HG03135 (cell line): ENCODE data around the gene PRKCE.

ENCODE experiments used
- ATAC-seq: cut with Tn5 transposase; IDR thresholded peaks from one replicate; pipeline ENCODE4 v1.9.1; 2021; ENCODE audit warnings: mild to moderate bottlenecking, moderate library complexity; ENCODE audit not compliant: unreplicated experiment

The PRKCE gene

GRCh38 chr2:45651415-45652089, at the start of gene PRKCE:
PRKCE (plus strand) TSS chr2:45651675.
- ATAC-seq, result peak; percentile 18

DNA sequence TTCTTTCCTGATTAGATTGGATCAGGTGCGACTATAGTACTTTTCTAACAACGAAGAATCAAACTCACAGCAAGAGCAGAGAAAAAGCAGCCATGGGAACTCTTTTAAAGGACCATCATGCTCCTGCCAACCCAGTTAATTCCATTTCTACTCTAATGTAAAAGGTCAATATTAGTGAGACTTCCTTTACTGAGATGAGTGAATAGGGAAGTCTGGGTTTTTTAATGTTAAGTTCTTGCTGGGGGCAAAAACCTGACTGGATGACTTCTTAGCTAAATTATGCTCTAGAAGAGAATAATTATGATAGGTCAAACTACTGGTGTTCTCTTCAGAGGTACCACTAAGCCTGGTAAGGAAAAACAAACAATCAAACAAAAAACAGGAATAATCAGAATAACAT, 48.9 kb upstream of the PRKCE start:
- no peak for ATAC-seq

- no peak for ATAC-seq
Observed at GRCh38 chr2:45605116-45605515, 46.4 kb upstream of the PRKCE start.

- no peak for ATAC-seq
Observed at GRCh38 chr2:45606796-45607195, 44.7 kb upstream of the PRKCE start.

DNA sequence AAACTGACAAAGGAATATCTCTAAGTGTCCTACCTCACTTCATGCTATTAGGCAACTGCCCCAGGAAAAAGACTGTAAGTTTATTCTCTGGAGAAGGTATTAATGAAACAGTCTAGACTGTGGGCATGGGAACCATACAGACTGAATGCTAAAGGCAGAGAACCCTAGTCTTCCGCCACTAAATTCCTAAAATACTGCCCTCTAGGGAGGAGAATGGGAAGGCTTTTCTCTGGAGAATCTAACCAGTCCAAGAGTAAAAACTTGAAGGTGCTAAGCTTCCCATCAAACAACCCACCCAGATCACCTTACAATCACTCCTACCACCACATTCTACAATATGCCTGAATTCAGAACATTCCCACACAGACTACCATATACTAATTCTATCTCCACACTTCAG, 43.8 kb upstream of the PRKCE start:
- ATAC-seq, result no peak

GRCh38 chr2:45610281-45611019, 41.0 kb upstream of the PRKCE start:
- peak; percentile 40 for ATAC-seq

DNA sequence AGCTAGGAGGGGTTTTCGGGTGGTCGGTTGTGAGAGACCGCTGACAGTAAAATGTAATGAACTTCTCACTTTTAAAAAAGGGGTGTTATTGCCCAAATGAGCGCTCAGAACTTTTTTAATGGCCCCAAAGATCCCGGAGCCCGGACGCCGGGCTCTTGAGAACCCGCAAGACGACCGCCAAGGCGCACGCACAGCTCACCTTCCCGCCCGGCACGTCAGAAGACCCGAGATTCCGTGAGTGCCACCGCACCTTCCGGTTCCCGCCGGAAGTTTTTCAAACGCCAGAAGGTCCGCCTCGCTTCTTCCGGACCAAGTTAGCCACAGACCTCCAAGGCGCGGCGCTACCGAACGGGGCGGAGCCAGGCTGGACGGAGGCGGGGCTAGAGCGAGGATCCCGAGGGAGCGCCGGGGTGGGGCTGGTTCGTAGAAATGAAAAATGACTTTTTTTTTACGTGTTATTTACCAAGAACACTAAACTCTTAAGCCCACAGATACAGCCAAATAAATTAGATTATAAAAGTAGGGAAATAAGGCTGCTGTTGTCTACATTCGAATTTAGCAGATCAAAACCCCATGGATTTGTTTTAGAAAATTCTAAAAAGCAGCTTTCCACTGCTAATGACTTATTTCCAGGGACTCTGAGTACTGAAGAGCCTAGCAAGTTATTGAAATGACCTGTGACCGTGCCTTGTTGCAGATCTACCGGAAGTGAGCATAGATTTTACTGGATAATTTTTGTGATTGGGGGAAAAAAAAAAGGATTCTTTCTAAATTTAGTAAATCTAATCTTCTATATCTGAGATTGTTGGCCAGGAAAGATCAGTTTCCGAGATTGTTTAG, 40.2 kb upstream of the PRKCE start, which contains the start of gene SRBD1:
TSS of gene SRBD1 (minus strand) at position 248 of the 840 bp plus-strand sequence. CDS start 5,826 bp downstream, outside the sequence.
- ATAC-seq, result peak; percentile 91

GRCh38 chr2:45612285-45612684, 39.2 kb upstream of the PRKCE start:
- ATAC-seq, result no peak

GRCh38 chr2:45612731-45613130, 38.7 kb upstream of the PRKCE start:
- no peak for ATAC-seq

DNA sequence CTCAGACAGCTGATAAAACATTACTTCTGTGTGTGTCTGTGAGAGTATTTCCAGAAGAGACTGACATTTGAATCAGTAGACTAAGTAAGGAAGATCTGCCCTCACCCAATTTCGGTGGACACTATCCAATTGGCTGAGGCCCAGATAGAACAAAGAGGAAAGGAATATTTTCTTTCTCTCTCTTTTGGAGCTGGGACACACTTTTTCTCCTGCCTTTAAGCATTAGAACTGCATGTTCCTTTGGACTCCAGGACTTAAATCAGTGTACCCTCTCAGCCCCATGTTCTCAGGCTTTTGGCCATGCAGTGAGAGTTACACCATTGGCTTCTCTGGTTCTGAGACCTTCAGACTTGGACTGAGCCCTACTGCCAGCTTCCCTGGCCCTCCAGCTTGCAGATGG, 37.1 kb upstream of the PRKCE start:
- ATAC-seq, result no peak

GRCh38 chr2:45614871-45615415, 36.5 kb upstream of the PRKCE start:
- ATAC-seq, result no peak

DNA sequence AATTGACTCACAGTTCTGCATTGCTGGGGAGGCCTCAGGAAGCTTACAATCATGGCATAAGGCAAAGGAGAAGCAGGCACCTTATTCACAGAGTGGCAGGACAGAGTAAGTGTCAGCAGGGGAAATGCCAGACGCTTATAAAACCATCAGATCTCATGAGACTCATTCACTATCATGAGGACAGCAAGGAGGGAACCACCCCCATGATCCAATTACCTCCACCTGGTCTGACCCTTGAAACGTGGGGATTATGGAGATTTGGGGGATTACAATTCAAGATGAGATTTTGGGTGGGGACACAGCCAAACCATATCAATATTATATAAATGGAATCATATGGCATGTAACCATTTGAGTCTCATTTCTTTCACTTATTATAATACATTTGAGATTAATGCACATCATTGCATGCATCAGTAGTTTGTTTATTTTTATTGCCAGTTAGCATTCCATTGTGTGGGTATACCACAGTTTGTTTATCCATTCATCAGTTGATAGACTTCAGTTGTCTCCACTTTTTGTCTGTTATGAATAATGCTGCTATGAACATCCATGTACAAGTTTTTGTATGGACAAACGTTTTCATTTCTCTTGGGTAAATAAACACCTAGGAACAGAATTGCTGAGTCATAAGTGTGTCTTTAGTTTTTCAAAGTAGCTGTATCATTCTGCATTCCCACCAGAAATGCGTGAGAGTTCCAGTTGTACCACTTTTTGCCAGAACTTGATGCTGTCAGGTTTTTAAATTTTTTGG, 34.6 kb upstream of the PRKCE start:
- no peak for ATAC-seq

- ATAC-seq, result no peak
Observed at GRCh38 chr2:45617496-45617895, 34.0 kb upstream of the PRKCE start.

DNA sequence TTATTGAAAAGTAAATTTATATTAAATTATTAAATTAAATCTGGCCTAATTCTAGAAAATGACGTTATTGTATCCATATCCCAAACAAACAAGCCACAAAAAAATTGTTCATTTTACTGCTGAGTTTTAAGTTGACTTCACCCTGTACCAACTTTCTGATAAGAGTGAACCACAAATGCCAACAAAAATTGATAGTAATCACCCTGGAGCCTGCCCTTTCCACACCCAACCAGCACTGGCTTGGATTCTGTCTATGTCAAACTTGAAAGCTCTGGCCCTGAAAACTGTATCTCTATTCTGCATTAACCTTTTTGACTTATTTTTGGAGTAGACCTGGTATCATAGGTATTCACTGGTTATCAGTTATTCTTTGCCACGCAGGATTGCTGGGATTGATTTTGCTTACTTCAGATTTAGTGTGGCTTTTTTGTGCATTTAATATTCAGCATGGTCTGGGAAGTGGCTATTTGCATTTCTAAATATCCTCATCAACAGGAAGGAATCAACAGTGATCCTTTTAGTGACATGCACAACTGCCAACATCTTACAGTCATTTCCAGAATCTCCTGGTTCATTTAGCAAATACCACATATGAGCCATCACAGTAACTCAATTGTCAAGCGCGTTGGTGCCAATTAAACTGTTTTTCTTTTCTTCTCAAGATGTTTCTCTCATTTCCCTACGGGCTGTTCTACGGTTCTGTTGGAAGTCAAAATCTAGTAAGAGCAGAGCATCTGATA, 29.0 kb upstream of the PRKCE start:
- no peak for ATAC-seq

DNA sequence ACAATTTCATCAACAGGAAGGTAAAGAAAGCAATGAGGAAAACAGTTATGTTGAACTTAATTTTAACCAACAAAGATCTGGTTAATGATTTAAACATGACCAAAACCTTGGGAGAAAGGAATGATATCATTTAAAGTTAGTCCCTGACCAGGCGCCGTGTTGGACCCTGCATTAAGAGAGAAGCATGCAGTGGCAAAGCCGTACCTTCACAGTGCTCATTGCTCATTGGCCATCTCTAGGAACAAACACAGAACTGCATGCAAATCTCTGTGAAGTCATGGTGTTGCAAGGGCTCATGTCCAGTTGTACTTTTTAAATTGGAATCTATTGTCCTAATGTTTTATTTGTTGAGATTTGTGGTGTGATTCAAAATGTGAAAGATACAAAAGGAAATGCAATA, 28.4 kb upstream of the PRKCE start:
- no peak for ATAC-seq

GRCh38 chr2:45625824-45626223, 25.7 kb upstream of the PRKCE start:
- no peak for ATAC-seq

- ATAC-seq, result no peak
Observed at GRCh38 chr2:45626387-45627221, 24.9 kb upstream of the PRKCE start.

DNA sequence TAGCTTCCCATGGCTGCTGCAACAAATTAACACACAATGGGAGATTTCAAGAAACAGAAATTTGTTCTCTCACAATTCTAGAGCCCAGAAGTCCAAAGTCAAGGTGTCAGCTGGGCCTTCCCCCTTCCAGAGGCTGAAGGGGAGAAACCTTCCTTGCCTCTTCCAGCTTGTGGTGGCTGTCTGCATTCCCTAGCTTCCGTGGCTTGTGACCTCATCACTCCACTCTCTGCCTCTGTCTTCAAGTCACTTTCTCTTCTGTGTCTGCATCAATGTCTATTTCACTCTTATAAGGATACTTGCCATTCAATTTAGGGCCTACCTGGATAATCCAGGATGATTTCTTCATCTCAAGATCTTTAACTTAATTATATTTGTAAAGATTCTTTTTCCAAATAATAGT, 23.6 kb upstream of the PRKCE start:
- ATAC-seq, result no peak

- ATAC-seq, result no peak
Observed at GRCh38 chr2:45629971-45630370, 21.5 kb upstream of the PRKCE start.
